GM15510 (cell line): Measurements from ENCODE around the gene ISYNA1.

Experiments
- POLR2A ChIP-seq: IDR thresholded peaks from 3 replicates; pipeline ENCODE4 v1.6.1; 2011; ENCODE audit warnings: borderline replicate concordance; ENCODE audit not compliant: insufficient read length; ENCODE audit errors: extremely low read depth

ISYNA1 gene

GRCh38 chr19:18424890-18425514, 12.9 kb downstream of the ISYNA1 start:
- TF ChIP-seq POLR2A, result no peak

GRCh38 chr19:18424122-18424889, 13.6 kb downstream of the ISYNA1 start:
- no peak for TF ChIP-seq POLR2A

- no peak for TF ChIP-seq POLR2A
Observed at GRCh38 chr19:18423258-18424020, 14.5 kb downstream of the ISYNA1 start.

- no peak for TF ChIP-seq POLR2A
Observed at GRCh38 chr19:18422530-18423191, 15.3 kb downstream of the ISYNA1 start.

- TF ChIP-seq POLR2A, result no peak
Observed at GRCh38 chr19:18421371-18421959, 16.5 kb downstream of the ISYNA1 start.

- TF ChIP-seq POLR2A, result no peak
Observed at GRCh38 chr19:18420930-18421329, 17.0 kb downstream of the ISYNA1 start.

- TF ChIP-seq POLR2A, result no peak
Observed at GRCh38 chr19:18419699-18420460, 18.1 kb downstream of the ISYNA1 start.

- peak; percentile 31 for TF ChIP-seq POLR2A
Observed at GRCh38 chr19:18419195-18419698, 18.7 kb downstream of the ISYNA1 start, which contains the start of gene SSBP4. SSBP4 (plus strand) TSS chr19:18419398; CDS start chr19:18419649, 251 bp downstream.

GRCh38 chr19:18418483-18419194, 19.3 kb downstream of the ISYNA1 start:
- no peak for TF ChIP-seq POLR2A

- TF ChIP-seq POLR2A, result no peak
Observed at GRCh38 chr19:18418029-18418482, 19.9 kb downstream of the ISYNA1 start.

GRCh38 chr19:18417250-18418028, 20.5 kb downstream of the ISYNA1 start:
- peak; percentile 47 for TF ChIP-seq POLR2A

- no peak for TF ChIP-seq POLR2A
Observed at GRCh38 chr19:18416778-18417249, 21.1 kb downstream of the ISYNA1 start.
